Skeletal muscle cell (primary cell): Measurements from ENCODE around the gene NOA1.

ENCODE experiments used
- DNase-seq: peaks from one replicate; pipeline ENCODE4 v3.0.0-alpha.2; 2010; ENCODE audit warnings: low read depth
- H3K4me3 ChIP-seq: 2 replicates; pipeline ENCODE4 v1.5.1; 2011; ENCODE audit warnings: low read depth, mild to moderate bottlenecking, control low read depth, low read length, moderate library complexity

NOA1 gene

DNA sequence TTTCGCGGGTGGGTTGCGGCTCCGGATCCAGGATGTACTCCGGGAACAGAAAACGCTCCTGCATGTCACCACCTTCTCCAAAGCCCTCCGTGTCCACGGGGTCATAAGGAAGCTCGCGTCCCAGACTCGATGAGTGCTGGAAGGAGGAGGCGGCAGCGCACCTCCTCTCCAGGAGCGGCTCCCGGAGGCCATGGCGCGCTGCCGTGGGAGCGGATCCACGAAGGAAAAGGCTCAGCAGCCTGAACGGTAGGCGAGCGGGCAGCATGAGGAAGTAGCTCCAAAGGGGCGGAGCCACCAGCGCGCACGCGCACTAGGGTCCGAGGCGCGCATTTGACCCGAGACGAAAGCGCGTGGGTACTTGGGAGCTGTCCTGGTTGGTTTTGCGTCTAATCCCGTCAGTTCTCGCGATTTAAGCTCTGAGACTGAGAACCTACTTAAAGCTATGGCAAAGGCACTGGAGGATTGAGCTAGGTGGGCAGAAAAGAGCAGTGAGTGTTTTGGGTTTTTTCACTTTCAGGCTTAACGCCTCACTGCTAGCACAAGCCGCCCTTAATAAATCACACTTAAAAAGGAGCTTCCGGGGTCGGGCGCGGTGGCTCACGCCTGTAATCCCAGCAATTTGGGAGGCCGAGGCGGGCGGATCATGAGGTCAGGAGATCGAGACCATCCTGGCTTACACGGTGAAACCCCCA, at the start of gene NOA1:
Gene NOA1, minus strand, starts transcription at position 286 of the 692 bp plus-strand sequence. Its CDS starts 21 bp downstream, at position 265.
- H3K4me3 ChIP-seq: peak within 1 kb of the TSS; percentile 65

DNA sequence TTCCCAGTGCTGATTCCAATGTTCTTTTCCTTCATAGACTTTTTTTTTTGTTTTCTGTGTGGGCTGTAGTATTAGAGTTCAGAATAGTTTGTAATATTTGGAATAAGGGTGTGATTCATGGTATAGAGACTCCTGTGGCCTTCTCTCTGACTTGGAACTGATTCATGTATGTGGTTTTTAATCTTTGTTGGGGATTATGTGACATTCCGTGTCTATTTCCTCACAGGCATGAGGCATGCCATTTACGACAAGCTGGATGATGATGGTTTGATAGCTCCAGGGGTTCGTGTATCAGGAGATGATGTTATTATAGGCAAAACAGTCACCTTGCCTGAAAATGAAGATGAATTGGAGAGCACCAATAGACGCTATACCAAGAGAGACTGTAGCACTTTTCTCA, 45.7 kb upstream of the NOA1 start:
- H3K4me3 ChIP-seq: no peak overlapping the region
- DNase-seq: peak; percentile 86

More for the DNA sequence above, at the start of gene NOA1:
- DNase-seq: peak; percentile 97

DNA sequence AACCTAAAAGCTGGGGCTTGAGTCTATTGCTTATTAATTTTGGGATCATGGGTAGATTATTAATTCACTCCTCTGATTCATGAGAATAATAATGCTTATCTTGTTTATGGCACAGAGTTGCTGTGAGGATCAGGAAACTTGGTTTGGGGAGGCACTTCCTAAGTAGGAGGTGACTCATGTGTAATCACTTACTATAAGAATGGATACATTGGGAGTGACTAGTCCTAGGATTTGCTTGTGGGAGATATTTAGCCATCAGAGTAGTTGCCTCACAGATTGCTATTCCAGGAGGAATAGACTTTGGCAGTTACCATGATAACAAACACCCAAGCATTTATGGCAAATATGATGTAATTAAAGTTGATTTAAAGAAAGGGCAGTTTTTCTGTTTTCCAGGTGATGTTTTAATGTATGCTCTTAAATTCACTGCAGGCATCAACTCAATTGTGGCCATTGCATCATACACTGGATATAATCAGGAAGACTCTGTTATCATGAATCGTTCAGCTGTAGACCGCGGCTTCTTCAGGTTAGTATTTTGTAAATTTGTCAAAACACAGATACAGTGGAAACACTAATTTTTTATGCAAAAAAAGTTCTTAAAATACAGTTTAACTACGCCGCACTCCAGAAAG, 43.2 kb upstream of the NOA1 start:
- no peak overlapping the region for H3K4me3 ChIP-seq
- peak; percentile 78 for DNase-seq

DNA sequence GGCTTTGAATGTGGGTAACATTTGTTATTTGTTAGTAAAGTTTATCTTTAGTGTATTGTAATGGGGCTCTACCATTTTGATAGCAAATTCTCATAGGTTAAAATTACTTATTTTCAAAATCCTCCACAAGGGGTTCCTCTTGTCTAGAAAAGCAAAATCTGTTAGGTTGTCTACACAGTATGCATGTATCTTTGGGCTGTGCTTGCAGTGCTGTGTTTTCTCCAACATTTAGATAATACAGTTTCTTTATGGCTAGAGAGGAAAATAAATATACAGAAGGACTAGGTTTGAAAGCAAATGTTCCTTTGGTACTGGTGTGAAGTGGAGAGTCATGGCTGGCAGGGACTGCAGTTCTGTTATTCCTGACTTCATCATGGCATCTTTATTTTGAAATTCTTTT, 41.6 kb upstream of the NOA1 start:
- H3K4me3 ChIP-seq: no peak overlapping the region
- DNase-seq: no peak

DNA sequence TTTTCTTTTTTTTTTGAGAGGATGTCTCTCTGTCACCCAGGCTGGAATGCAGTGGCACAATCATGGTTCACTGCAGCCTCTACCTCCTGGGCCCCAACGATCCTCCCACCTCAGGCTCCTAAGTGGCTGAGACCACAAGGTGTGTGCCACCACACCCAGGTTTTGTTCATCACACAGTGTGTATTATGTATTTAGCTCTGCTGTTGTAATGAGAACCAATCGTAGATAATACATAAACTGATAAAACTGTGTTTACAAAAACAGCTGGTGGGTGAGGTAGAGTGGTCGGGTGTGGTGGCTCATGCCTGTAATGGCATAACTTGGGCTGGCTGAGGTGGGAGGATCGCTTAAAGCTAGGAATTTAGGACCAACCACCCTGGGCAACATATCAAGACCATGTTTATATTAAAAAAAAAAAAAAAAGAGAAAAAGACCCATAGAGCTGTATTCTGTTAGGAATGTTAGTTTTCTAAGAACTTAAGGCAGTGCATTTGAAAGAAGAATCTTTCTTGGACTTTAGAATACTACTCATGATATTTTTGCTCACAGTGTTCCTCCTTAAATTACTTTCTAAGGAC, 36.2 kb upstream of the NOA1 start:
- no peak for DNase-seq
- H3K4me3 ChIP-seq: no peak overlapping the region

DNA sequence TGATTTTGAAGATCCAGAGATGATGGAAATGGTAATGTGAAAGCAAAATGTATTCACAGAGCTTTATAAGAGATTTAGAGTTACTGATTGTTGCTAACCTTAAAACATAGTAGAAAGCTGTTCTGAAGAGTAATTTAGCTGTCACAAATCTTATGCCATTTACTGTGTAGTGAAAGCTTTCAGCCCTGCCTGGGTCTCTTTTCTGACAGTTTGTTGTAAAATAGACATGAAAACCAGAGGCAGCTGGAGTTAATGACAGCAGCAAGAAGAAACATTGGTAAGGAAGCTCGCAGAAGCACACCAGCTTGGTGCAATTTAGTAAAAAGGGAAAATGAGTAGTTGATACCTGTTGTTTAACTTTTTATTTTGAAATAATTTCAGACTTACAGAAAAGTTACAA, 22.3 kb upstream of the NOA1 start:
- DNase-seq: no peak
- no peak overlapping the region for H3K4me3 ChIP-seq

DNA sequence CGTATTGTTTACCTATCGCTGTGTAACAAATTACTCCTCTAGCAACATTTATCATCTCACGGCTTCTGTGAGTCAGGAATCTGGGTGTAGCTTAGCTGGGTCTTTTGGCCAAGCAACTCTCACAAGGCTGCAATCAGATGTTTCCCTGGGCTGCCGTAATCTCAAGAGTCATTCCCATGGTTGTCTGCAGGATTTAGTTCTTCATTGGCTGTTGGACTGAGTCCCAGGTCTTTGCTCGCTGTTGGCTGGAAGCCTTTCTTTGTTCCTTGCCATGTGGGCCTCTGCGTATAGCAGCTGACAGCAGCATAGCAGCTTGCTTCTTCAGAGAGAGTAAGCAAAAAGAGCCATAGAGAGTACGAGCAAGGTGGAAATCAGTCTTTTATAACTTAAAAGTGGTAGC, 18.1 kb upstream of the NOA1 start:
- peak; percentile 91 for DNase-seq
- H3K4me3 ChIP-seq: no peak overlapping the region

DNA sequence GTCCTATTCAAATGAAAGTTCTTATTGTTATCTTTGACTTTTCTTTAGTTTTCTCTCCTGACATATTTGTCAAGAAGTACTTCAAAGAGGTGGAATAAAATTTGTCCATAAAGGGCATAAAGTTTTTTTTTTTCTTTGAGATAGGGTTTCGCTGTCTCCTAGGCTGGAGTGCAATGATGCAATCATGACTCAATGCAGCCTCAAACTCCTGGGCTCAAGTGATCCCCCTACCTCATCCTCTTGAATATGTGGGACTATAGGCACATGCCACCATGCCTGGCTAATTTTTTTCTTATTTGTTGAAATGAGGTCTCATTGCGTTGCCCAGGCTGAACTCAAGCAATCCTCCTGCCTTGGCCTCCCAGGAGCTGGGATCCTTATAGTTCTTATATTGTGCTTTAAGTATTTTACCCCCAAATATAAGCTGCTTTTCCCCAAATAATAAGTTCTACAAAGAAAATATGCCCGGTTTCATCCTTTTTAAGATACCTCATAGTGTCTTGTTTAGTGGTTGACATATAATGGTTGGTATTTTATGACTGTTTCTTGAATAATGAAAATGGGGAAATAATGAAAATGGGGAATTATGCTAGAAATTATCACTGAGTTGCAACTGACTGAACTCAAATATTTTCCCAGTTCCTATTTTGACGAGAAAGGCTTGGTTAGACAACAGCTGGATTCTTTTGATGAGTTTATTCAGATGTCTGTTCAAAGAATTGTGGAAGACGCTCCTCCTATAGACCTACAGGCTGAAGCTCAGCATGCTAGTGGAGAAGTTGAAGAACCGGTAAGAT, 12.9 kb upstream of the NOA1 start:
- H3K4me3 ChIP-seq: no peak overlapping the region
- peak; percentile 25 for DNase-seq

DNA sequence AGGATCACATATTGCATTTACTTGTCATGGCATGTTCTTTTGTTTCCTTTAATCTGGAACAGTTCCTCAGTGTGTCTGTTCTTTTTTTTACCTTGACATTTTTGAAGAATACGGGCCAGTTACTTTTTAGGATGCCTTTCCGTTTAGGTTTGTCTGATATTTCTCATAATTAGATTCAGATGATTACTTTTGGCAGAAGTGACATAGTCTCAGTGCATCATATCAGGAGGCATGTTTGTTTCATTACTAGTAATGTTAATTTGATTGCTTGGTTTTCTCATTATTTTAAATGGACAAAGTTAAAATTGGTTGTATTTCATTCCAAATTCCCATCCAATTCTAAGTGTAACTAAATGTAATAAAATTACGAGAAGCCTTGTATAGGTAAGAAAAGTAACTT, 9.5 kb upstream of the NOA1 start:
- no peak overlapping the region for H3K4me3 ChIP-seq
- DNase-seq: no peak

DNA sequence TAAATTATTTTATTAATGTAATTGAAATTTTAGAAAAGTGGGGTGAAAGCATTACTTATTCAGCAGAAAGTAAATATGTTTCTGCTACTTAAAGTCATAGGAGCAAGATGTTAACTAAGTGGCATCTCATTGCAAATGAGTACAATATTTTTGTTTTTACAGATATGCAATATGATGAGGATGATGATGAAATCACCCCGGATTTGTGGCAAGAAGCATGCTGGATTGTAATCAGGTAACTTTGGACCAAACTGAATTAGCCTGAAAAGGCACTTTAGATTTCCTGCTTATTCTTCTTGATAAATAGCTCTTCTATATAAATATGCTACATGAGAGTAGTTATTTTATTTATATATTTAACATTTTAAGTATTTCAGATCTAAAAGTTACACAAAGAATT, 8.8 kb upstream of the NOA1 start:
- DNase-seq: no peak

DNA sequence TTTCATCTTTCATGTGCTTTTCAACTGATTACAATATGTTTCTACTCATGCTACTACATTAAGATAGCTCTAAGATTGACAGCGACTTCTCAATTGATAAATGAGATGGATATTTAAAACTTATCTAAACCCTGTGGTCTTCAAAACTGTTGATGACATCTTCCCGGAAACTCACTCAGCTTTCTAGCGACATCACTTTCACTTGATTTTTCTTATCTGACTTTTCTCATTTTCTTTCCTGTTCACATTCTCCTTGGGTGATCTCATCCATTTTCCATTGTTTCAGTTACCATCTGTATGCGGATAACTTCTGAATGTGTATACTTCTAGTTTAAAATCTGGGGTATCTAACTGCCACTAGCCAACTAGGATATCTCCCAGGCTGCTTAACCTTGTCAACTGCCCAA, 4.4 kb upstream of the NOA1 start:
- H3K4me3 ChIP-seq: no peak overlapping the region
- no peak for DNase-seq

More for the DNA sequence above, 8.8 kb upstream of the NOA1 start:
- no peak overlapping the region for H3K4me3 ChIP-seq

DNA sequence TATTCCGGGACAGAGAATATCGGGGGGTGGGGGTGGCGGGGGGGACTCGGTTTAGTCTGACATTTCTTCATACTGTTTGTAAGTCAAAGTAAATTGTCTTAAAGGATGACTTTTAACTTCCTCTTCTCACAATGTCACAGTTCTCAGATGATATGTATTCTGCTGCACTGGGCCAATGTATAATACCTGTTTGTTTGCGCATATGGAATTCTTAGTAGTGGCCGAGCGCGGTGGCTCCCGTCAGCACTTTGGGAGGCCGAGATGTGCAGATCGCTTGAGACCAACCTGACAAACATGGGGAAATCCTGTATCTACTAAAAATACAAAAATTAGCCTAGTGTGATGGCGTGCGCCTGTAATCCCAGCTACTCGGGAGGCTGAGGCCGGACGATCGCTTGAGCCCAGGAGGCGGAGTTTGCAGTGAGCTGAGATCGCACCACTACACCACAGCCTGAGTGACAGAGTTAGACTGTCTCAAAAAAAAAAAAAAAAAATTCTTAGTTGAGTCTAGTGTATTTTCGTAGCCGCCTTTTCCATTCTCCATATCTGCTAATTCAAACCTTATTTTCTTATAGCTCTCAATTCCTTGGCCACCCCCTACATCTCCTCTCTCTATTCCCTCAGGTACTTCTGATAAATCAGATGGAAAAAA, 2.1 kb upstream of the NOA1 start:
- peak overlapping the region; percentile 65 for H3K4me3 ChIP-seq
- DNase-seq: no peak

DNA sequence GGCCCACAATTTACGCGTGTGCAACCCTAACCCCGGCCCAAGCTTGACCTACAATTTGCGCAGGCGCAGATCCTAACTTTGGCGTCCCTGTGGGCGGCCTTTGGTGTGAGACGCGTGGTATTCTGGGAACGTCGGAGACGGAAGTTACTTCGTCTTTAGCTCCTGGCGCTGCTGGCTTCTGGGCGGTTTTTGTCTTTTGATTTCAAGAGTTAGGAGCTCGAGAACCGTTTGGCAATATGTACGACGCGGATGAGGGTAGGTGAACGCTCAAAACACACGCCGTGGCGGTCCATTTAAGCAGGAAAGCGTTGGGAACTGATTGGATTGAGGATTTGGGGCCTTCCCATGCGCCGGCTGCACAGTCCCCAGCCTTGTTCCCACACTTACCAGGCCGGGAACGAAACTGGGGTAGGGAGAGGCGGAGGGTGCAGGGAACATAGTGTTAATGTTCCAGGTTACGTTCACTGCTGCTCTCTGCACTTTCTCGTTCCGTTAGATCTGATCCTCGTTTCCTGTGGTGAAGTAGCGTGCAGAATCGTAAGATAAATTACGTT, 1.4 kb upstream of the NOA1 start, which contains the start of gene POLR2B:
Gene POLR2B, plus strand, starts transcription at position 147 of the 554 bp plus-strand sequence. Its CDS starts 90 bp downstream, at position 237.
- DNase-seq: peak; percentile 77
- peak within 1 kb of the TSS; percentile 65 for H3K4me3 ChIP-seq

DNA sequence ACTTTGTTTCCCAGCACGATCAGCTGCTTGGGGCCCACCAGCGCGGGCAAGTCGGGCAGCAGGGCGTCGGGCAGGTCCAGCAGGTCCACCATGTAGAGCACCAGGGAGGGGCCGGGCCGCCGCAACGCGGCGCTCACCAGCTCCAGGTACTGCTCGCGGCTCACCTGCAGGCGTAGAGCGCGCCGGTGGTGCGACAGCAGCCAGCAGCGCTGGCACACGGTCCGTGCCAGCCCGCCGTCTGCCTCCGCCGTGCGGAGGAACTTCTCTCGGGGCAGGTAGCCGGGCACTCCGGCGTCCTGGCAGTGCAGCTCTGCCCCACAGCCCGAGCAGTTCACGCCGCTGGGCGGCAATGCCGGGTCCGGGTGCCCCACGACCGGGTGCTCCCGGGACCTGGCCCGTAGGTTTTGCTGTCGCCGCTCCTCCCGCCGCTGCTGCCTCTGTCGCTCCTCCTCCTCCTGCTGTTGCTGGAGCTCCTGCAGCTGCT, 527 bp downstream of the NOA1 start:
- DNase-seq: no peak

DNA sequence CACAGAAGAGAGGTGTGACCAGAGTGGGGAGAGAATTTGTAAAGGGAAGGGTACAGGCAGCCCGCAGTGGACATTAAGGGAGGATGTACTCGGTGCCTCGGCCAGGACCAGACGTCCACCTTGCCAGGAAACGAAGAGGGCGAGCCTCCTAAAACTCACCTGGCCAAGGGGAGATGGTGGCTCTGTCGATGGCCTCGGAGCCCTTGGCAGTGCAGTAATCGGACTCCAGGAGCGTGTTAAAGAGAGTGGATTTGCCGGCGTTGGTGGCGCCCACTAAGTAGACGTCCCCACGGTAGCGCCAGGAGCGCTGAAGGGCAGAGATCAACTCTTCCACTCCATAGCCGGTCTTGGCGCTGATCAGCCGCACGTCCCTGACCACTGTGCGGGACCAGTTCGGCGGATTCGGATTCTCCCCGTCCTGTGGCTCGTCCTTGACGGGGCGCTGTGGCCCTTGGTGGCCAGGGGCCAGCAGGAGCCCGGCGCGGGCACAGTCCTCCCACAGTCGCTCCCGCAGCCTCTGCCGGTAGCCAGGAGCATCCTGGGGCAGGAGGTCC, 1.0 kb downstream of the NOA1 start:
- peak overlapping the region; percentile 65 for H3K4me3 ChIP-seq

More for the DNA sequence above, 527 bp downstream of the NOA1 start:
- H3K4me3 ChIP-seq: peak overlapping the region; percentile 65

DNA sequence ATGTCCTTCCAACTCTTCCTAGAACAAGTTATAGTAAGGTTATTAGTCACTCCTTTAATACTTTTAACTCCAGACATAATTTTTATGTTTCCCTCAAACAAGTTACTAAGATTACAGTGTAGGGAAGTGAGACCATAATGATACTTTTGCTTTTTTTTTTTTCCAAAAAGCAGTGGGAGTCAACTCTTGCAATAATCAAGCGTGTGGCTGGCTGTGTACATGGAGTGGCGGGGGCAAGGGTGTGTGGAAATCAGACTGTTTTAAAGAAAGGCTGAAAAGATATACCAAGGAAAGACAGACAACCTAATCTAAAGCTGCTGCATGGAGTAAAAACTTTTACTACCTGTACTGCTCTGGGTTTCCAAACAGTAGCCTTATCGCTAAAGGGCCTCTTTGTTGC, 4.1 kb downstream of the NOA1 start:
- no peak for DNase-seq
- H3K4me3 ChIP-seq: no peak overlapping the region

More for the DNA sequence above, 1.0 kb downstream of the NOA1 start:
- no peak for DNase-seq

DNA sequence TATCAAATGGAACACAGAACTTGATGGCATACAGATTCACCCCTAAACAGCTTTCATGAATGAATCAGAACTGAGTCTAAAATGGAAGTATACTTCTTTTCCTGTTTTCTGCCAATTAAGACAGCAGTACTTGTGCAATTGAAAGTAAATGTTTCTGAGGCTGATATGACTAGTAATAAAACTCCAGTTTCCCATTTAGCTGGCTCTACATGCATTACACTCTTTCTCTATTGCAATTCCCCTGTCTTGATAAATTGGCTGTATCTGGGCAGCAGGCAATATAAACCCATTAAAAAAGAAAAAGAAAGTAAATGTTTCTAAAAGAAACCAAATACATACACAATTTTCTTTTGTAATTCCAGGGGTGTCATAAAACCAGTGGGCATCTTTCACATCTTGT, 4.6 kb downstream of the NOA1 start:
- no peak overlapping the region for H3K4me3 ChIP-seq
- DNase-seq: no peak

DNA sequence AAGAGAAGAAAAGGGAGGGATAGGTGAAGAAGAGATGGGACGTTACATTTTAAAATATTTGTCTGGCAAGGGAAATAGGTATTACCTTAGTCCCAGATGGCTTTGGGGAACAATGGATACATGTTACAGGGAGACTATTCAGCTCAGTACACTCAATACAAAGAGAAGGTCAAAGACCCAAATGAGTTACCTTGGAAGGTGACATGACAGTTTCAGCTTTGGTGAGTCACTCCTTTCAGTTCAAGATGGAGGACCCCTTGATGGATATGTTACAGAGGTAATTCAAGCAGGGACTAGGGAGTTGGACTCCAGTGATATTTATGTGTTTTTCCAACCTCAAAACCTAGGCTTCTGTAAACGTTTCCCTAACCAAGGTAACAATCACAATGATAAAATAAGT, 5.0 kb downstream of the NOA1 start:
- H3K4me3 ChIP-seq: no peak overlapping the region
- DNase-seq: no peak

DNA sequence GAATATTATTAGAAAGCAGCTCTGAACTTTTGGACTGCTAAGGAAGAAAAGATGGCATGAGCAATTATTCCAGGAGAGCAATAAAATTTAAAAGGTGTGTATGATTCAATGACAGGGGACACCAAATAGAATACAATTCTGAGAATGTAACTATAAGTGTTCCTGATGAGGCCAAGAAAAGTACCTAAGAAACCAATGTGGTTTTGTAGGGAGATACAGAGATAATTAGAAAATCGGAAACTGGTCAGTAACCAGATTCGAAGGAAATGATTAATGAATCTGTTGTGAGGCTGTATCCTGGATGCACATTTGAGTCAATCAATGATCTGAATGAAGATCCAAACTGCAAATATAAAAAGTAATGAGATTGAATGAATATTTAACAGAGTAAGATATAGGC, 6.0 kb downstream of the NOA1 start:
- no peak overlapping the region for H3K4me3 ChIP-seq
- DNase-seq: no peak
